H1 (cell line): Measurements from ENCODE around the gene SNX30. TPM values are rescaled to one million over a fixed set of nuclear protein-coding genes. Genes with fewer than 3 reads are reported as not detected.

Experiments
- CTCF ChIA-PET: fragments of 300-600 bp; sonication (Branson Sonifier 250); formaldehyde crosslinking; loops from one replicate; lab custom pipeline; 2021; ENCODE audit not compliant: partially characterized antibody; lab: Charles Lee
- POLR2A ChIA-PET: fragments of 300-600 bp; sonication (Branson Sonifier 250); formaldehyde crosslinking; loops from one replicate; lab custom pipeline; 2021; ENCODE audit warnings: inconsistent platforms; ENCODE audit not compliant: partially characterized antibody; lab: Charles Lee
- DNase-seq, 2 experiments: peaks; one replicate each; pipeline versions ENCODE4 v3.0.0 to v3.0.0-alpha.2; 2010 to 2022; ENCODE audit warnings: low spot score in 2 of 2, low read depth in 1 of 2, mixed read lengths in 1 of 2
- FAIRE-seq: peaks from 2 replicates; lab custom pipeline; 2011; peaks lifted over from hg19 to GRCh38; lab: Jason Lieb, UNC
- H2AFZ ChIP-seq: 2 replicates; pipeline ENCODE4 v1.8.1; 2012; ENCODE audit warnings: low read length, inconsistent platforms
- H2AK5ac ChIP-seq: 2 replicates; pipeline ENCODE4 v1.6.1; 2013; ENCODE audit warnings: low read depth, low read length
- H2BK120ac ChIP-seq: replicated peaks from 2 replicates; pipeline ENCODE3; 2013; ENCODE audit warnings: low read depth, low read length, inconsistent platforms
- H2BK12ac ChIP-seq: 2 replicates; pipeline ENCODE4 v1.6.1; 2013; ENCODE audit warnings: low read depth, low read length
- H2BK15ac ChIP-seq: 2 replicates; pipeline ENCODE4 v1.6.1; 2013; ENCODE audit warnings: low read length
- H2BK20ac ChIP-seq: 2 replicates; pipeline ENCODE4 v1.6.1; 2013; ENCODE audit warnings: low read length
- H2BK5ac ChIP-seq: 2 replicates; pipeline ENCODE4 v1.6.1; 2013; ENCODE audit warnings: low read depth, low read length
- H3K14ac ChIP-seq: 2 replicates; pipeline ENCODE4 v1.6.1; 2013; ENCODE audit warnings: inconsistent platforms; ENCODE audit not compliant: insufficient read length
- H3K18ac ChIP-seq: 2 replicates; pipeline ENCODE4 v1.6.1; 2013; ENCODE audit warnings: low read length; ENCODE audit errors: extremely low read depth
- H3K23ac ChIP-seq: 2 replicates; pipeline ENCODE4 v1.6.1; 2013; ENCODE audit warnings: inconsistent platforms; ENCODE audit not compliant: insufficient read length
- H3K23me2 ChIP-seq: 2 replicates; pipeline ENCODE4 v1.6.1; 2013; ENCODE audit warnings: low read depth, low read length
- H3K27ac ChIP-seq: 2 replicates; pipeline ENCODE4 v1.6.1; 2011; ENCODE audit warnings: low read depth, low read length, inconsistent platforms
- H3K27me3 ChIP-seq, 4 experiments: replicated peaks in 1 of 4; 1 replicate in 1 of 4; 2 replicates in 3 of 4; pipeline versions ENCODE4 v1.6.1 to v1.8.1; 2011 to 2013; ENCODE audit warnings: low read length in 3 of 4, mild to moderate bottlenecking in 3 of 4, inconsistent platforms in 2 of 4, mixed read lengths in 2 of 4, moderate library complexity in 1 of 4; ENCODE audit not compliant: control insufficient read depth in 3 of 4, insufficient read depth in 3 of 4; ENCODE audit errors: extremely low read depth in 1 of 4
- H3K36me3 ChIP-seq, 4 experiments: 2 replicates each; pipeline versions ENCODE4 v1.6.1 to v1.8.1; 2011 to 2013; ENCODE audit warnings: mild to moderate bottlenecking in 4 of 4, low read length in 3 of 4, moderate library complexity in 2 of 4, control low read depth in 1 of 4, inconsistent platforms in 1 of 4; ENCODE audit not compliant: insufficient read depth in 4 of 4, control insufficient read depth in 2 of 4
- H3K4ac ChIP-seq: replicated peaks from 2 replicates; pipeline ENCODE3; 2013; ENCODE audit warnings: low read length, low read depth, mixed read lengths, inconsistent platforms; ENCODE audit not compliant: insufficient read length
- H3K4me1 ChIP-seq, 4 experiments: replicated peaks in 1 of 4; 1 replicate in 1 of 4; 2 replicates in 3 of 4; pipeline versions ENCODE4 v1.6.1 to v1.8.1; 2011 to 2013; ENCODE audit warnings: low read length in 3 of 4, inconsistent platforms in 2 of 4, mixed read lengths in 1 of 4; ENCODE audit not compliant: insufficient read depth in 4 of 4, control insufficient read depth in 3 of 4
- H3K4me2 ChIP-seq, 2 experiments: 2 replicates each; pipeline versions ENCODE4 v1.6.1 to v1.8.1; 2011 to 2013; ENCODE audit warnings: low read depth in 2 of 2, low read length in 2 of 2, control low read depth in 1 of 2, inconsistent platforms in 1 of 2, mild to moderate bottlenecking in 1 of 2; ENCODE audit not compliant: insufficient read depth in 1 of 2
- H3K4me3 ChIP-seq, 4 experiments: fragments of 200-600, 300-600 bp in 1 of 4; sonication (generic), shearing (Covaris generic), sonication (Bioruptor Twin) in 1 of 4; 2 replicates each; pipeline versions ENCODE4 v1.5.1 to v1.8.1; 2011 to 2016; ENCODE audit warnings: low read length in 4 of 4, low read depth in 3 of 4, control low read depth in 2 of 4, inconsistent platforms in 2 of 4, mild to moderate bottlenecking in 2 of 4, mixed read lengths in 1 of 4, moderate library complexity in 1 of 4; ENCODE audit not compliant: insufficient read depth in 2 of 4; ENCODE audit errors: extremely low read depth in 1 of 4
- H3K56ac ChIP-seq: replicated peaks from 2 replicates; pipeline ENCODE3; 2013; ENCODE audit warnings: low read depth, mild to moderate bottlenecking, mixed read lengths, low read length, inconsistent platforms; ENCODE audit not compliant: insufficient read length
- H3K79me1 ChIP-seq: 2 replicates; pipeline ENCODE4 v1.6.1; 2013; ENCODE audit warnings: low read depth, low read length, control low read depth
- H3K79me2 ChIP-seq, 2 experiments: 2 replicates each; pipeline versions ENCODE4 v1.6.1 to v1.8.1; 2012 to 2013; ENCODE audit warnings: low read length in 2 of 2, mild to moderate bottlenecking in 2 of 2, inconsistent platforms in 1 of 2; ENCODE audit not compliant: insufficient read depth in 2 of 2, control insufficient read depth in 1 of 2
- H3K9ac ChIP-seq, 4 experiments: replicated peaks in 1 of 4; 1 replicate in 1 of 4; 2 replicates in 3 of 4; pipeline versions ENCODE4 v1.6.1 to v1.8.1; 2011 to 2013; ENCODE audit warnings: low read depth in 3 of 4, low read length in 3 of 4, control low read depth in 2 of 4, mild to moderate bottlenecking in 2 of 4, moderate library complexity in 2 of 4, inconsistent platforms in 1 of 4; ENCODE audit errors: extremely low read depth in 1 of 4
- H3K9me3 ChIP-seq, 2 experiments: 2 replicates each; pipeline versions ENCODE4 v1.6.1 to v1.8.1; 2012 to 2013; ENCODE audit warnings: mild to moderate bottlenecking in 2 of 2, moderate library complexity in 2 of 2, control low read depth in 1 of 2, inconsistent platforms in 1 of 2, low read depth in 1 of 2, low read length in 1 of 2, mixed read lengths in 1 of 2; ENCODE audit not compliant: insufficient read depth in 2 of 2
- H4K20me1 ChIP-seq, 2 experiments: replicated peaks in 1 of 2; 2 replicates each; pipeline versions ENCODE3 to v1.8.1; 2011 to 2013; ENCODE audit warnings: inconsistent platforms in 2 of 2, low read length in 2 of 2, mild to moderate bottlenecking in 1 of 2; ENCODE audit not compliant: insufficient read depth in 2 of 2, control insufficient read depth in 1 of 2
- H4K5ac ChIP-seq: 2 replicates; pipeline ENCODE4 v1.6.1; 2013; ENCODE audit warnings: low read length, low read depth, mixed read lengths, inconsistent platforms; ENCODE audit not compliant: insufficient read length
- H4K8ac ChIP-seq: 2 replicates; pipeline ENCODE4 v1.8.0; 2013; ENCODE audit warnings: mild to moderate bottlenecking, moderate library complexity, low read length, inconsistent platforms; ENCODE audit not compliant: insufficient read depth; ENCODE audit errors: extremely low read depth
- H4K91ac ChIP-seq: replicated peaks from 2 replicates; pipeline ENCODE3; 2013; ENCODE audit warnings: low read length, mixed read lengths, inconsistent platforms; ENCODE audit not compliant: insufficient read length
- CHD2 ChIP-seq: IDR thresholded peaks from 2 replicates; pipeline ENCODE4 v1.6.1; 2012; ENCODE audit warnings: low read length, improper control_type of control experiment
- CREB1 ChIP-seq: IDR thresholded peaks from 2 replicates; pipeline ENCODE4 v1.6.1; 2012; ENCODE audit warnings: inconsistent platforms
- EP300 ChIP-seq, 2 experiments: IDR thresholded peaks; 1 replicate in 1 of 2; 2 replicates in 1 of 2; pipeline ENCODE4 v1.6.1; 2011 to 2012; ENCODE audit warnings: low read depth in 2 of 2, low read length in 2 of 2, mild to moderate bottlenecking in 2 of 2, borderline replicate concordance in 1 of 2, inconsistent platforms in 1 of 2, moderate library complexity in 1 of 2
- FOSL1 ChIP-seq: IDR thresholded peaks from 2 replicates; pipeline ENCODE4 v1.6.1; 2011; ENCODE audit warnings: mild to moderate bottlenecking, low read depth, low read length, moderate library complexity; ENCODE audit not compliant: insufficient read depth
- GTF2F1 ChIP-seq: IDR thresholded peaks from 2 replicates; pipeline ENCODE4 v1.6.1; 2012; ENCODE audit warnings: low read depth, low read length, improper control_type of control experiment, borderline replicate concordance
- YY1 ChIP-seq: IDR thresholded peaks from 2 replicates; pipeline ENCODE4 v1.6.1; 2011; ENCODE audit warnings: low read depth, mild to moderate bottlenecking, low read length
- WGBS, 2 experiments: shearing (Covaris generic) in 1 of 2; methylation state at CpG; one replicate each; pipeline versions ENCODE4 v1.1.6 to v1.1.7; 2013 to 2015; ENCODE audit warnings: low lambda C conversion rate in 2 of 2, mixed read lengths in 2 of 2, inconsistent platforms in 1 of 2, low coverage in 1 of 2, missing lambda C conversion rate in 1 of 2; ENCODE audit not compliant: insufficient replicate concordance in 2 of 2, insufficient coverage in 1 of 2, insufficient read length in 1 of 2; ENCODE audit errors: extremely low coverage in 1 of 2, missing lambda C conversion rate in 1 of 2; 5-methylcytosine and 5-hydroxymethylcytosine counted together
- polyA plus RNA-seq, 7 experiments: library from polyadenylated mRNA; depleted of rRNA in 3 of 7; stranded (reverse) in 5 of 7; unstranded in 2 of 7; fragments of >200 nt in 5 of 7; fragments of 200-250 nt in 2 of 7; gene quantifications; 1 replicate in 5 of 7; 2 replicates in 1 of 7; 4 replicates in 1 of 7; pipeline versions ENCODE4 v1.2.1 to v1.2.3, GENCODE V29; 2011 to 2013; ENCODE audit warnings: missing spikeins in 2 of 7, mixed read lengths in 2 of 7
- total RNA-seq: library from RNA; stranded (reverse); fragmentation: NEBNext Ultra II Directional; extraction: Animal tissue kit (Norgen Biotek cat#: 25700); gene quantifications from 2 replicates; pipeline ENCODE4 v1.2.1, GENCODE V29; 2021

The SNX30 gene
- total and polyA plus RNA-seq, 2 of the 8 experiments (the other 6 are each of a cell fraction or from before 2014, with no cell fraction given): 4.0 to 12.2 TPM

DNA sequence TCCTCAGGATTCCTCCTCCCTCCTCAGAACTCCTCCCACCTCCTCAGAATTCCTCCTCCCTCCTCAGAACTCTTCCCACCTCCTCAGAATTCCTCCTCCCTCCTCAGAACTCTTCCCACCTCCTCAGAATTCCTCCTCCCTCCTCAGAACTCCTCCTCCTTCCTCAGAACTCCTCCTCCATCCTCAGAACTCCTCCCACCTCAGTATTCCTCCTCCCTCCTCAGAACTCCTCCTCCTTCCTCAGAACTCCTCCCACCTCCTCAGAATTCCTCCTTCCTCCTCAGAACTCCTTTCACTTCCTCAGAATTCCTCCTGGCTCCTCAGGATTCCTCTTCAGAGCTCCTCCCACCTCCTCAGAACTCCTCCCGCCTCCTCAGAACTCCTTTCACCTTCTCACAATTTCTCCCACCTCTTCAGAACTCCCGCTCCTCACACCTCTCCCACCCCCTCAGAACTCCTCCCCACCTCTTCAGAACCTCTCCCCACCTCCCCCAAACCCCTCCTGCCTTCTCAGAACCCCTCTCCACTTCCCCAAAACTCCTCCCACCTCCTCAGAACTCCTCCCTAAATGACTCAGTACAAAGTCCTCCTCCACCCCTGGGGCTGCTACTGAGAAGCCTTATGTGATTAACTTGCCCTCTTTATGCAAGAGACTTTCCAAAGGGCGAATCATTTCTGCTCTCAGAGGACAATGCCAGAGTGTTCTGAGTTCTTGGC is 116.9 kb downstream of the SNX30 start:
- no peak overlapping the region for H2AFZ ChIP-seq
- H4K20me1 ChIP-seq: no peaks in the 10 kb centered on the region
- ChIA-PET POLR2A (interaction anchor here (1.6 kb wide), 1 partner anchor 117 kb away, joined by 3 read pairs; the partner anchor contains the start of gene SNX30), CTCF (interaction anchor here (0.8 to 1.6 kb wide), 3 partner anchors 14 to 23 kb away, joined by 3 to 11 read pairs (median 4); no protein-coding TSS in a partner anchor)
- H2BK5ac ChIP-seq: no peak overlapping the region
- no peak overlapping the region for H3K4ac ChIP-seq
- peaks cover 0 to 6% (median 1%) of the 10 kb centered on the region in 4 experiments; a peak in 2 of 7 replicates for H3K4me1 ChIP-seq
- H3K27ac ChIP-seq: no peak overlapping the region
- H3K79me2 ChIP-seq: no peaks in the 10 kb centered on the region
- H3K79me1 ChIP-seq: no peaks in the 10 kb centered on the region
- FAIRE-seq: no peak
- no peak overlapping the region for H2BK15ac ChIP-seq
- no peak overlapping the region for H2AK5ac ChIP-seq
- no peak overlapping the region for H3K56ac ChIP-seq
- H3K23me2 ChIP-seq: peaks cover 8% of the 10 kb centered on the region; the same call in 1 of the 2 replicates
- WGBS, 2 experiments: 46% methylated on average over 2 of the region's 3 CpGs; no CpG with 5 or more reads in 1 of the 2 experiments
- no peak for TF ChIP-seq EP300 (IDR thresholded peaks at IDR 0.05; ENCODE audit: borderline replicate concordance in 1 of 2, low read depth in 2 of 2, low read length in 2 of 2)
- no peak for TF ChIP-seq GTF2F1
- TF ChIP-seq YY1: no peak
- TF ChIP-seq CHD2: no peak
- TF ChIP-seq FOSL1: no peak
- TF ChIP-seq CREB1: no peak
- no peak overlapping the region for H4K5ac ChIP-seq
- H4K91ac ChIP-seq: no peak overlapping the region
- peaks cover 0 to 2% (median 0%) of the 10 kb centered on the region in 4 experiments; a peak in 1 of 8 replicates for H3K36me3 ChIP-seq
- peak overlapping the region in 1 of 2 experiments; percentile 4; a peak in 1 of 4 replicates for H3K4me2 ChIP-seq
- no peak overlapping the region for H3K23ac ChIP-seq
- no peaks in the 10 kb centered on the region for H3K9me3 ChIP-seq
- peak overlapping the region; percentile 68; the same call in 1 of the 2 replicates for H2BK12ac ChIP-seq
- H3K27me3 ChIP-seq: no peaks in the 10 kb centered on the region
- no peak for DNase-seq
- no peak overlapping the region for H3K9ac ChIP-seq
- H3K14ac ChIP-seq: no peak overlapping the region
- no peak overlapping the region for H3K4me3 ChIP-seq
- no peak overlapping the region for H3K18ac ChIP-seq
- no peak overlapping the region for H2BK20ac ChIP-seq
- H4K8ac ChIP-seq: no peak overlapping the region
- H2BK120ac ChIP-seq: no peak overlapping the region
